T-helper 9 cell (primary cell): ENCODE results near the gene COX8C.

Source experiments
- DNase-seq: peaks from one replicate; pipeline ENCODE4 v3.0.0-alpha.2; 2020
- total RNA-seq, 2 donors: gene quantifications; one replicate each; lab custom pipeline; 2026; lab: John Stamatoyannopoulos, UW

The COX8C gene, protein sequence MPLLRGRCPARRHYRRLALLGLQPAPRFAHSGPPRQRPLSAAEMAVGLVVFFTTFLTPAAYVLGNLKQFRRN
- 0 reads per million in 2 donors for total RNA-seq

DNA sequence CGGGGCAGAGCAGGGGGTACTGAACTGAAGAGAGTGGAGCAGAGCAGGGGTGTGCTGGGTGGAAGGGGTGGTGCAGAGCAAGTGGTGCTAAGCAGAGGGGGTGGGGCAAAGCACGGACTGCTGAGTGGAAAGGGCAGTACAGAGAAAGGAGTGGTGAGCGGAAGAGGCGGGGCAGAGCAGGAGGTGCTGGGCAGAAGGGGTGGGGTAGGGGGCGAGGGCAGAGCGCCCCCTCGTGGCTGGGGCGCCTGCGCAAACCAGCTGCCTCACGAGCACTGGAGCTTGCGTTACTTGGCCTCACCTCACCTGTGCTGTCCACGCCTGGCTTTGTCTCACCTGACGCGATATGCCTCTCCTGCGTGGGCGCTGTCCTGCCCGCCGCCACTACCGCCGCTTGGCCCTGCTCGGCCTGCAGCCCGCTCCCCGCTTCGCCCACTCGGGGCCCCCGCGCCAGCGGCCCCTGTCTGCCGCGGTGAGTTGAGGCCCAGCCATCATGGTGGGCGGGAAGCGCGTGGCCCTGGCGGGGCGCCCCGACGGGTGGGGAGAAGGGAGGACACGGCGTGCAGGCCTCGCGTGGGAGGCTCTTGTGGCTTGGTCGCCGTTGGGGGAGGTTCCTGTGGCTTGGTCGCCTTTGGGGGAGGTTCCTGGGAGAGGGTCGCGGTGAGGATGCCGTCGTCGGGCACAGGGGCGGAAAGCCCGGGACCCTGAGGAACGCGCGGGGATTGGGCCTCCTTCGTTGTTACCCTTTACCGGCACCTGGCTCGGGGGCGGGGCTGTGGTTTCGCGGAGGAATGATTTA is at the start of gene COX8C:
Gene COX8C, plus strand, starts transcription at position 257 of the 796 bp plus-strand sequence. Its CDS starts 87 bp downstream, at position 344.
- no peak for DNase-seq

DNA sequence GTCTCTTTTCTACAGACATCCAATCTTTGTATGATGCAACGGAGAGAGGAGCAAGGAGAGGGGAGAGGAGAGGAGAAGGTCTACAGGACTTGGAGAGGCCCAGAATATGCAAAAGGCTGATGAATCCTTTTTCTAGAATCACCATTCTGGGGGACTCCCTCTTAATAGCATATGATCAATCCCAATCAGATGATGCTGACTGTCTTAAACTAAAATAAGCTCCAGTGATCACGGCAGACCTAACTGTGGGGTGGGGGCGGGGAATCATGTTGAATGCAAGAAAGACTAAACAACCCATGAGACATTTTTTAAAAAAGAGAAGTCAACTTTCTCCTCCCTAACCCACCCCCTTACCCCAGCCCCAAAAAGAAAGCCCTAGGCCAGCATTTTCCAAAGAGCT is 47.6 kb upstream of the COX8C start:
- no peak for DNase-seq

DNA sequence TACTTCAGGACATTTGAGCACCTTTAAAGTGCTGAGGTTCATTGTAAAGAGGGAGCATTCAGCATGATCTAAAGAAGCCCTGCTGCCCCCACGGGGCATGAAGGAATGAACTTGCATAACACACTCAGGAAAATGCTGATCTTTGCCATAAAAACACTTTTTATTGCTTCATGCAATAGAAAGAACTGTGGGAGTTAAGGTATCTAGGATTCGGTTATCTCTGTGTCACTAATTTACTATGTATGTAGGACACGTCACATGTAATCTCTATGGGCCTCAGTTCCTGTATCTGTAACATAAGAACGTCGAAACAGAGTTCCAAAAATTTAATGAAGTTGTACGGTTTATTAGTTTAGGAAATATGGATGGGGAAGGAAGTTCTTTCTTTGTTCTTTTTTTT is 47.1 kb upstream of the COX8C start:
- DNase-seq = no peak

DNA sequence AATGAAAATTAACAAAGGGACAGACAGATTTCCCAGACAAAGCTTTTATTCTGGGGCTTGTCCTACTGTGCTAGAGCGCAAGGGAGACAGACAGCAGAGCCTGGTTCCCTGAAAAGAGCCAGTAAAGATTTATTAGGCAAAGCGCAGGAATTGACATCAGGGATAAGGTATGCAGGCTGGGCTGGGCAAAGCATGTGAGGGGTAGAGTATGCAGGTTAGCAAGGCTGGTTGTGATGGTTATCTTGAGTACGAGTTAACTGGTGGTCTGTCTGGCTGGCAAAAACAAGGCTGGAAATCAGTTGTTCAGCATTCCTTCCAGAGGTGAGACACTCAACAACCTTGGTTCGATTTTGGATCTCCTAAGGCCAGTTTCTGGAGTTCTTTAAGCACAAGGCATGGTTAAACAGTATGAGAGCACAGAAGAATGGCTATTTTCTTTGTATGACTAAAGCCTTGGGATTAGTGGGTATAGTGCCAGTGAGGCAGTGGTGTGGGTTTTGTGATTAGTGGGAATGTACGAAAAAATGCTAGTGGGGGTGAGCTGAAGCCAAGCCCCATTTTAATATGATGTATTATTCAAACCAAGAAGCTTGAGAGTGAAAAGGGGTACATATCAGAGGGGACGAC is 45.0 kb upstream of the COX8C start:
- DNase-seq = no peak

DNA sequence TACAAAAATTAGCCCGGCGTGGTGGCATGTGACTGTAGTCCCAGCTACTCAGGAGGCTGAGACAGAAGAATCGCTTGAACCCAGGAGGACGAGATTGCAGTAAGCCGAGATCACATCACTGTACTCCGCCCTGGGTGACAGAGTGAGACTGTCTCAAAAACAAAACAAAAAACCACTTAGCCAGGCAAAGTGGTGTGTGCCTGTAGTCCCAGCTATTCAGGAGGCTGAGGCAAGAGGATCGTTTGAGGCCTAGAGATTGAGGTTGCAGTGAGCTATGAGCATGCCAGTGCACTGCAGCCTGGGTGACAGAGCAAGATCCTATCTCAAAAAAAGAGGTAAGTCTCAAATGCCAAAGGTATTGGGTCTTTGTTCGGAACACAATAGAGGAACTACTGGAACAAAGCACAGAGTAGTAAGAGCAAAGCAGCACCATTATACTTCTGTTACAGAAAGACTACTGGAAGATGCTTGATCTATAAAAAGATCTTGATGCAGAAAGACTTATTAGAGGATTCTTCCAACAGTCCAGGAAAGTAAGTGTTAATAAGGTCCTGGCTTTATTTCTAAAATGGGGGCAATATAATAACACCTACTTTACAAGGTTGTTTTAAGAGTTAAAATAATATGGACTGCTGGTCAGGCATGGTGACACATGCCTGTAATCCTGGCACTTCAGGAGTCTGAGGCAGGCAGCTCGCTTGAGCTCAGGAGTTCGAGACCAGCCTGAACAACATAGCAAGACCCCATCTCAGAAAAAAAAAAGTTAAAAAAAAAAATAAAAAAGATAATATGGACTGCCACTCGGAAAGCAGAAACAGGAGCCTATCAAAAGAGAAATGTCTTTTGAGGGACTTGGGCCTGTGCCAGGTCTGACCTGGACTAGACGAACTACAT is 44.0 kb upstream of the COX8C start:
- no peak for DNase-seq

DNA sequence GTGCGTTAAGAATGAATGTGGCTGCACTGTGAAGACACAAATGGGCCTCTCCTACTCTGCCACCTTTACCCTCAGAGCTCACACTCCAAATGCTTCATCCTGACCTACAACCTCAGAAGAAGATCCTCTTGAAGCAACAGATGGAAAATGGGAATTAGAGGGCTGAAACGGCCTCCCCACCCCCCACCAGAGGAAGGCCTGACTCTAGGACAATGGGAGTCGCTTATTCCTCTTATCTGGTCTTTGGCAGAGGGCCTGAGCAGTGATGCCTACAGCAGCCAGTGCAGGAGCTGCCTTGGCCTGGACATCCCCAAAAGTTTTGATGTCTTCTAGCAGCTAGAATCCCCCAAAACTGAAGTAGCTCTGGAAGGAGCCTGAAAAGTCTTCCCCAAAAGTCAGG is 43.3 kb upstream of the COX8C start:
- DNase-seq = no peak

DNA sequence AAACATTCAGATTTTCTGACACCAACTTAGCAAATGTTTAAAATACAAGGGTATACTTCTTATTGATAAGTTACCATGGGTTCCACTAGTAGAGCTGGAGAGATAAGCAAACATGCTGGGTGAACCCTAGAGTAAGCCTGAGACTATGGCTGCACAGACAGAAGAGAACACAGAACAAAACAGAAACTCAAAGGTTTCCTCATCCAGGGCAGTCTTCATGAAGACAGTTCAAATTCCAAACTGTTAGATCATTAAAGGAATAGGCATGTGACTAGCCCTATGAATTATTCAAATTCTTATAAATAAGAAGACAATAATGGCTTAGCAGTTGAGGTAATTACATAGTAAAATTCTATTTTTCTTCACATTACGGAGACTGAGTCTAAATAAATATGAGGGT is 42.2 kb upstream of the COX8C start:
- DNase-seq = no peak

DNA sequence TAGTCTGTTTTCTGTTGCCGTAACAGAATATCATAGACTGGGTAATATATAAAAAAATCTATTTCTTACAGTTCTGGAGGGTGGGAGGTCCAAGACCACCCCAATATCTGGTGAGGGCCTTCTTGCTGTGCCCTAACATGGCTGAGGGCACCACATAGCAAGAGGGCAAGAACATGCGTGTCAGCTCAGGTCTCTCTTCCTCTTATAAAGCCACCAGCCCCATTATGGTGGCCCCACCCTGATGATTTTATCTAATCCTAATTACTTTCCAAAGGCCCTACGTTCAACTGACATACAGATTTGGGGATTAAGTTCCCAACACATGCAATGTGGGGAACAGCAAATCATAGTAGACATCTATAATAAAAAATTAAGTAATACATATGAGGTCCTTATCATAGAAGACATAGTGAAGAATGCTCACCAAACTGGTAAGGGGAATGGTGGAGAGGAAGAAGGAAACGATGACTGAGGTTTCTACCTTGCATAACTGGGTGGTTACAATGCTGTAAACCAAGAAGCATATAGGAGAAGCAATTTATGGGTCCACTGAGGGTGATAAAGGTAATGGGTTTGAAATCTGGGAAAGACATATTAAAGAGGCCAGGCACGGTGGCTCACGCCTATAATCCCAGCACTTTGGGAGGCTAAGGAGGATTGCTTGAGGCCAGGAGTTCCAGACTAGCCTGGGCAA is 41.1 kb upstream of the COX8C start:
- DNase-seq = no peak

DNA sequence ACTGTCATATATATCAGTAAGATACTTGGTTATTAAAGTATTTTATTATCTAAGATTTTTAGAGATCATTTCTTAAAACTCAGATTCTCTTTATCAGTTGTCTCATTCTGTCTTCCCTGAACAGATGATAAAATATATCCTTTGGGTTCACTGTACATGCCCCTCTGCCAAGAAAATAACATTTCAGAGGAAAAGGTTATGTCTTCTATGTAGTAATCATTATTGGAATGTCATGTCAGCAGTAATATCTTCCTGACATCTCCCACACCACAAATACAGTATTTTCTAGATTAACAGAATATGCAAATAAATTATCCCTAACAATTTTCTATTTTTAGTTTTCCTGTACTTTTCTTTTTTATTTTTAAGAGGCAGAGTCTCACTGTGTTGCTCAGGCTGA is 40.2 kb upstream of the COX8C start:
- no peak for DNase-seq

DNA sequence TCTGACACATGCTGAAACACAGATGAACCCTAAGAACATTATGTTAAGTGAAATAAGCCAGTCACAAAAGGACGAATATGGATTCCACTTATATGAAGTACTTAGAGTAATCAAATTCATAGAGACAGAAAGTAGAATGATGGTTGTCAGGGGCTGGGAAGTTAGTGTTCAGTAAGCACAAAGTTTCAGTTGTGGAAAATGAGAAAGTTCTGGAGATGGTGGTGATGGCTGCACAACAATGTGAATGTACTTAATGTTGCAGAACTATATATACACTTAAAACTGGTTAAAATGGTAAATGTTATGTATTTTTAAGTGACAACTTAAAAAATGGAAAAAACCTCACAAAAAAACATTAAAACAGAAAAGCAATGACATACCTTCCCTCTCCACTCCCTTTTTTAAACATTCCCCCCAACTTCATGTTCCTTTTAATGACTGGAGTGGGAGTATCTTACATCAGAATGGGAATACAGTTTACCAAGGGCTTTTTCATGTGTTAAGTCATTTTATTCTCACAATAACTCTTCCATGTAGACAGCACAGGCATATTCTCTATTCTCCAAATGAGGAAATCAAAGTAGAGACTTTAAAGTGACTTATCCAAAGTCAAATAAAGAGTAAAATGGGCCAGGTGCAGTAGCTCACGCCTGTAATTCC is 38.2 kb upstream of the COX8C start:
- no peak for DNase-seq

DNA sequence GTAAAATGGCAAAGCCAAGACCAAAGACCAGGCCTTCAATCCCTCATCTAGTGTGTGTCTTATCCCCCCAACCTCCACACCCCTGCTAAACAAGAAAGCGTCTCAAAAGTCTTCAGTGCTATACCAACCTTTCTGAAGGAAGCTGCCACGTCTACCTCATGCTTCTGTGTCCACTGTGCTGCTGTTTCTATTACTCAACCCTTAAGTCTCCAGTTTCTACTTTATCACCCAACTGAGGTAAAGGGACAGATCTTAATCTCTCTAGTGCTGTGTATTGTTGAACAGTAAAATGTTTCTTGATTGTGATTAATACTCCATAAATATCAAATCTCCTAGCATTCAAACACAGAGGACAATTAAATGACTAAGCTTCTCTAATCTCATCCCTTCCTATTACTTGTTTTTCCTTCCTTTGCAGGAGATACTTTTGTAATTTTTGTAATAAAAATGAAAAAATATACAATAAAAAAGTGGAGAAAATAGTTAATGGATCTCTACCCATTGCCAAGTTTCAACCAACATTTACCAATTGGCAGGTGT is 37.5 kb upstream of the COX8C start:
- DNase-seq = no peak

DNA sequence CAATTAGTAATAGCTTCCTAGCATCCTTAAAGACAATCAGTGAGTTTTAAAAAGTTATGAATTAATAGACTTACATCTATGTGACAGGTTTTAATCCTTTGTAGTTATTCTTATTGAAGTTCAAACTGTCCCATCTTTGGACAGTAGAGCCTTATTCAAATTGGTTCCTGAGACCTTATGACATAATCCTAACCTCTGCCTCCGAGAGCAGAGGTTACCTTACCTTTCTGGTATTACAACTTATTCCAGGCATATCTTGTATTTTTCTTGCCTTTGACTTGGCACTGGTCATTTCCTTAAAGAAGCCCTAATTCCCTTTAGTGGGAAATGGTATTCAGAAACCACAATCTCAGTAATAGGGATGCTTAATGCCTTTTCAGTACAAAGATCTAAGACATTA is 35.9 kb upstream of the COX8C start:
- no peak for DNase-seq

DNA sequence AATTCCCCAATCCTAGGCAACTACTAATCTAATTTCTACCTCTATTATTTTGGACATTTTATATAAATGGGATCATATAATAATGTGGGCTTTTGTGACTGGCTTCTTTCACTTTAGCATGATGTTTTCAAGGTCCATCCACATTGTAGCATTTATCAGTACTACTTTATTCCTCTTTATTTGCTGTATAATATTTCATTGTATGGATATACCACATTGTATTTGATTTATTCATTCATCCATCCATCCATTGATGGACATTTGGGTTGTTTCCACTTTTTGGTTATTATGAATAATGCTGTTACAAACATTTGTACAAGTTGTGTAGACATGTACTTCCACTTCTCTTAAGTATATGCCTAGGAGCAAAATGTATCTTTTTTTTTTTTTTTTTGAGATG is 31.4 kb upstream of the COX8C start:
- no peak for DNase-seq

DNA sequence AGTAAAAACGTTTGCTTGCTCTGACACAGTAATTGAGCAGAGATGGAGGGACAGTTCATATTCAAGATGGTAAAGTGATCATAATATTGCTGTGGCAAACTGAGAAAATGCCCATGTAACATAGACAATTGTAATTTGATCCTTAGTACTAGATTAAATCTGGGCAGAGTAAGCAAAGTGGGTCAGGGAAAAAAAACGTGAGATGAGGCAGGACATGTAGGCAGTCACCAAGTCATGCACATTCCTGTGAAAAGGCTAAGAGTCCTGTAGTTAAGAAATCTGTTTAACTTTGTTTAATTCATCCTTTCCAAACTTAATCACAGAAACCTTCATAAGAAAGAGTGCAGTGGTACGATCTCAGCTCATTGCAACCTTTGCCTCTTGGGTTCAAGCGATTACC is 30.3 kb upstream of the COX8C start:
- DNase-seq = no peak

DNA sequence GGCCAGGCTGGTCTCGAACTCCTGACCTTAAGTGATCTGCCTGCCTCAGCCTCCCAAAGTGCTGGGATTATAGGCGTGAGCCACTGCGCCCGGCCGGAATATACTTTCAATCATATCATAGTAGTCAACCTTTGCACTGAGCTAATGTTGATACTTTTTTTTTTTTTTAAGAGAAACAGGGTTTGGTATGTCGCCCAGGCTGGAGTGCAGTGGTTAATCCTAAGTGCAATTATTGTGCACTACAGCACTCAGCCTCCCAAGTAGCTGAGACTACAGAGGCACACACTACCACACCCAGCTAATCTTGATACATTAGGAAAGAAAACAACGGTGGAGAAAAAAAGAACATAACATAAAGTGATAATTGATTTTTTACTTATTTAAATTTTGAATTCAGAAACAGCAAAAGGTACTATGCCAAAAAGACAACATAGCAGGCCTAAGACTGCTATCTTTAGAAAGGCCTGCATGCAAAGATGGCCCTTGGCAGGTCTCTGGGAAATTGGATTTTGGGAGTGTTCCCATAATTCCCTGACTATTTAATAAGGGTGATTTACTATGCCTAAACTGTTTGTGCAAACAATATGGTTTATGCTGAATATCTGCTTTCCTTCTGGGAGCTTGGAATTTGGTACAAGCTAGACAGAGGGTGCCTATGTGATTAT is 29.6 kb upstream of the COX8C start:
- DNase-seq = no peak

DNA sequence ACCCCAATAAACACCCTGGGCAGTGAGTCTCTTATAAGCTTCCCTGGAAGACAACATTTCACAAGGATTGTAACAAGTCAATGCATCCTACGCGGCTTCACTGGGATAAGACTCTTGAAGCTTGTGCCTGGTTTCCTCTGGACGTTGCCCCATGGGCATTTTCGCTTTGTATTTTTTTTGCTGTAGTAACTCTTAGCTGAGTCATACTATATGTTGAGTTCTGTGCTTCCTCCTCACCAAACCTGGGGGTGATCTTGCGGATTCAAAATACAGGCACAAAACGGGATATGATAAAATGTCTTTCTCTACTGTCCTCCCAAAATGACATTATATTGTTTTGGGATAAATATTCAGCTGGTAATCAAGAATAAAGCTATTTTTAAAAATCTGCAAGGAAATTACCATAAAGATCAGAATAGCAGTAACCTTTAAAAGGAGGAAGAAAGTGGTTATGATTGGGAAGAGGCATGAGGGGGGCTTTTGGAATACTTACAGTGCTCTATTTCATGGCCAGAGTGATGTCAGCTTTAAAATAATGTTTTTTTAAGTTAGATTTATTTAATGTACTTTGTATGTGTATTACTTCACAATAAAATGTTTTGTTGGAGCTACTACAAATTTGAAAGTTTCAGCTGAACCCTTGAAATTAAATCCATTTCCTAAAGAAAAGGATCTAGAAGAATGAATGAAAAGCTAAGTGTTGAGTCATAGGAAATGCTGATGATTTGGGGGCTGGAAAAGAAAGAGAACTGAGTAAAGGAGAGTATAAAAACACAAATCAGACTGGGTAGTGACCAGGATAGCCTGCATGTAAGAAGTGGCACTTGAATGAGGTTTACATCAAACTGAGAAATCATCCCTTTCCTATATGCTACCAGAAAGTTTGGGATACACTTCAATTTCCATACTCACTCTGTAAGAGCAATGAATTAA is 28.8 kb upstream of the COX8C start:
- DNase-seq = no peak

DNA sequence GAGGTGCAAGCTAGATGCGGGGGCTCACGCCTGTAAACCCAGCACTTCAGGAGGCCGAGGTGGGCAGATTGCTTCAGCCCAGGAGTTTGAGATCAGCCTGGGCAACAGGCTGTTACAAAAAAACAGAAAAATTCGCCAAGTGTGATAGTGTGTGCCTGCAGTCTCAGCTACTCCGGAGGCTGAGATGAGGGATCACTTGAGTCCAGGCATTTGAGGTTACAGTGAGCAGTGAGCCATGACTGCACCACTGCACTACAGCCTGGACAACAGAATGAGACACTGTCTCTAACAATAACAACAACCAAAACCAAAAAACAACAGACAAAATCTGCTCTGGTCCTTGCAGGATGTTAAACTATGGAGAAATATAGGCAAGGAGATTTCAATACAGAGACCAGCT is 28.1 kb upstream of the COX8C start:
- no peak for DNase-seq

DNA sequence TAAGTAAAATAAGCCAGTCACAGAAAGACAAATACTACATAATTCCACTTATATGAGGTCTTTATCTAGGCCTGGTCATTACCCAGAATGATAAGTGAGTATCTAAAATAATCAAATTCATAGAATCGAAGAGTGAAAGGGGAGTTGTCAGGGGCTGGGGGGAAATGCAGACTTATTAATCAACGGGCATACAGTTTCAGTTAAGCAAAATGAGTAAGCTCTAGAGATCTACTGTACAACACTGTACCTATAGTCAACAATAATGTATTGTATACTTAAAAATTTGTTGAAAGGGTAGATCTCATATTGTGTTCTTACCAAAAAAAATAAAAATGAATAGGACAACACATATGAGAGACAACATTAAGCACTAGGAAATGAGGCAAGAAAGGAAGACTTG is 27.5 kb upstream of the COX8C start:
- DNase-seq = no peak

DNA sequence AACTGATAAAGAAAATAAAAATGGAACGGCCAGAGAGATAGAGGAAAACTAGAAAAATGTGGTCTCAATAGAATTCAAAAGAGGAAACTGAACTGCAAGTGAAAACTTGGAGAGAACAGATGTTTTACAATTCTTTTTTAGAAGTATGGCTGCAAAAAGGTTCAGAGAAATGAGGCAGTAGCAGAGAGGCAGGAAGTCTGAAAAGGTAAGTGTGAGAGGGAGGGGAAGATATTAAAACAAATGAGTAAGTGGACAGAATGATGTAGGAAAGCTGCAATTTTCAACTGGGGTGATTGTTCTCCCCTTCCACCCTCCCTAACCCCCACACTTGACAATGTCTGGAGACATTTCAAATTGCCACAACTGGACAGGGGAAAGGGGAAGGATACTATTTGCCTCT is 27.0 kb upstream of the COX8C start:
- no peak for DNase-seq

DNA sequence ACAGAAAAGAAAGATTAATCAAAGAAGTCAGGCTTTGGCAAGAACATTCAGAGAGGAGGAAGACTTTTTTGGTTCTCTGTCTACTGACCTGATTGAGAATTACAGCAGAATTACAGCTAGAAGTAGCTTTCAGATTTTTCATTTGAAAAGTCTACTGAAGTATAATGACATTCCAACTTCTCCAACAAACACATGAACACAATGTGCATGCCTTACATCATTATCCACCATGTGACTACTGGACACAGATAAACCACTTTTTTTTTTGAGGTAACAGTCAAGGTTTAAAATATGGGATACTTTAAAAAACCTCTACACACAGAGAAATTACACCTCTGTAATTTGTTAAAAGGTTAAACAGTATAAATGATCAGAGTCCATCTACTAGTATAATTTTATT is 26.5 kb upstream of the COX8C start:
- no peak for DNase-seq
